Caco-2 (cell line): ENCODE measurements around the gene ACAN. TPM values are rescaled to one million over a fixed set of nuclear protein-coding genes. Genes with fewer than 3 reads are reported as not detected.

Experiments used
- BruUV-seq: library from RNA; stranded (reverse); fragments of 400-500 nt; replicated peaks from 2 replicates; lab custom pipeline; 2021; lab: Mats Ljungman, UMichigan
- CTCF ChIA-PET: fragments of 300-600 bp; sonication (Branson Sonifier 250); formaldehyde crosslinking; loops from one replicate; lab custom pipeline; 2022; ENCODE audit warnings: antibody characterized with exemption; lab: Charles Lee
- POLR2A ChIA-PET: fragments of 300-600 bp; sonication (Branson Sonifier 250); formaldehyde crosslinking; loops from one replicate; lab custom pipeline; 2022; ENCODE audit warnings: antibody characterized with exemption; lab: Charles Lee
- DNase-seq, 2 experiments: peaks; one replicate each; pipeline versions ENCODE4 v3.0.0 to v3.0.0-alpha.2; 2020 to 2022
- H3K27me3 ChIP-seq: replicated peaks from 2 replicates; pipeline ENCODE4 v1.6.0; 2011; ENCODE audit warnings: low read length; ENCODE audit not compliant: control insufficient read depth, insufficient read depth
- H3K36me3 ChIP-seq: 2 replicates; pipeline ENCODE4 v1.5.1; 2011; ENCODE audit warnings: low read length; ENCODE audit not compliant: control insufficient read depth, insufficient read depth
- H3K4me1 ChIP-seq: fragments of 250-450 bp; sonication (Bioruptor Pico); 2 replicates; pipeline ENCODE4 v1.5.1; 2020; ENCODE audit warnings: mild to moderate bottlenecking
- H3K4me3 ChIP-seq: 2 replicates; pipeline ENCODE4 v1.5.1; 2011; ENCODE audit warnings: low read depth, mild to moderate bottlenecking, control low read depth, low read length
- H3K9me3 ChIP-seq: fragments of 250-450 bp; sonication (Bioruptor Pico); 2 replicates; pipeline ENCODE4 v1.5.1; 2020; ENCODE audit warnings: mild to moderate bottlenecking, moderate library complexity
- H3K27ac Mint-ChIP-seq: one replicate; pipeline ENCODE4 v1.8.0; 2022; ENCODE audit warnings: mixed read lengths; ENCODE audit not compliant: unreplicated experiment
- H3K27me3 Mint-ChIP-seq: one replicate; pipeline ENCODE4 v1.8.0; 2022; ENCODE audit warnings: mixed read lengths; ENCODE audit not compliant: insufficient read depth, unreplicated experiment
- H3K36me3 Mint-ChIP-seq: one replicate; pipeline ENCODE4 v1.8.0; 2022; ENCODE audit warnings: mild to moderate bottlenecking, mixed read lengths; ENCODE audit not compliant: insufficient read depth, unreplicated experiment
- H3K4me1 Mint-ChIP-seq: one replicate; pipeline ENCODE4 v1.8.0; 2022; ENCODE audit warnings: low read depth, mixed read lengths; ENCODE audit not compliant: unreplicated experiment
- H3K4me3 Mint-ChIP-seq: one replicate; pipeline ENCODE4 v1.8.0; 2022; ENCODE audit warnings: mild to moderate bottlenecking, moderate library complexity, mixed read lengths; ENCODE audit not compliant: unreplicated experiment
- H3K9me3 Mint-ChIP-seq: one replicate; pipeline ENCODE4 v1.8.0; 2022; ENCODE audit warnings: mixed read lengths; ENCODE audit not compliant: unreplicated experiment
- CTCF ChIP-seq, 2 experiments: fragments of 200-600 bp in 1 of 2; IDR thresholded peaks; 1 replicate in 1 of 2; 2 replicates in 1 of 2; pipeline versions ENCODE4 v1.5.1 to v1.8.0; 2011 to 2022; ENCODE audit warnings: antibody characterized with exemption in 1 of 2, control low read depth in 1 of 2, inconsistent platforms in 1 of 2, low read depth in 1 of 2, low read length in 1 of 2, mild to moderate bottlenecking in 1 of 2, moderate library complexity in 1 of 2; ENCODE audit not compliant: insufficient read depth in 1 of 2, severe bottlenecking in 1 of 2, unreplicated experiment in 1 of 2
- intact Hi-C: fragments of 100-400 bp; cut with micrococcal nuclease; formaldehyde crosslinking; loops from one replicate; pipeline ENCODE4 v1.10.0; 2022; ENCODE audit not compliant: unreplicated experiment
- total RNA-seq: library from RNA; stranded (reverse); gene quantifications from 2 replicates; pipeline ENCODE4 v1.2.3, GENCODE V29; 2022

Gene ACAN
- total RNA-seq, 1 experiment from 2014 or later = not detected

- BruUV-seq = no TSS peak
- Histone ChIP-seq H3K9me3 (no peaks in the 10 kb centered on the region), H3K36me3 (no peaks in the 10 kb centered on the region), H3K4me3 (no peak overlapping the region), H3K27me3 (no peaks in the 10 kb centered on the region), H3K4me1 (peaks cover 11% of the 10 kb centered on the region)
- Mint-ChIP-seq H3K4me1 (peaks cover 10% of the 10 kb centered on the region), H3K4me3 (no peak overlapping the region), H3K27ac (no peak overlapping the region), H3K9me3 (no peaks in the 10 kb centered on the region), H3K36me3 (peaks cover 26% of the 10 kb centered on the region), H3K27me3 (no peaks in the 10 kb centered on the region)
- DNase-seq = no peak
- intact Hi-C loops = no loop called here
- ChIA-PET POLR2A (no interaction called here), CTCF (no interaction called here)
- TF ChIP-seq CTCF (IDR thresholded peaks at IDR 0.05; ENCODE audit: insufficient read depth in 1 of 2, low read depth in 1 of 2, low read length in 1 of 2, severe bottlenecking in 1 of 2, unreplicated experiment in 1 of 2) = no peak
Measured at GRCh38 chr15:88915354-88915753, 112.1 kb downstream of the ACAN start.

GRCh38 chr15:88917760-88918159, 114.5 kb downstream of the ACAN start:
- POLR2A ChIA-PET = no interaction called here
- no peak for DNase-seq
- H3K36me3 Mint-ChIP-seq = peaks cover 9% of the 10 kb centered on the region
- H3K9me3 Mint-ChIP-seq = no peaks in the 10 kb centered on the region
- no TSS peak for BruUV-seq
- no peaks in the 10 kb centered on the region for H3K9me3 ChIP-seq
- intact Hi-C loops = no loop called here
- no peaks in the 10 kb centered on the region for H3K27me3 Mint-ChIP-seq
- peaks cover 5% of the 10 kb centered on the region for H3K4me1 Mint-ChIP-seq
- TF ChIP-seq CTCF (IDR thresholded peaks at IDR 0.05; ENCODE audit: insufficient read depth in 1 of 2, low read depth in 1 of 2, low read length in 1 of 2, severe bottlenecking in 1 of 2, unreplicated experiment in 1 of 2) = no peak
- no peak overlapping the region for H3K4me3 ChIP-seq
- H3K27ac Mint-ChIP-seq = no peak overlapping the region
- H3K27me3 ChIP-seq = no peaks in the 10 kb centered on the region
- H3K4me3 Mint-ChIP-seq = no peak overlapping the region
- CTCF ChIA-PET = no interaction called here
- no peaks in the 10 kb centered on the region for H3K36me3 ChIP-seq
- H3K4me1 ChIP-seq = no peaks in the 10 kb centered on the region

DNA sequence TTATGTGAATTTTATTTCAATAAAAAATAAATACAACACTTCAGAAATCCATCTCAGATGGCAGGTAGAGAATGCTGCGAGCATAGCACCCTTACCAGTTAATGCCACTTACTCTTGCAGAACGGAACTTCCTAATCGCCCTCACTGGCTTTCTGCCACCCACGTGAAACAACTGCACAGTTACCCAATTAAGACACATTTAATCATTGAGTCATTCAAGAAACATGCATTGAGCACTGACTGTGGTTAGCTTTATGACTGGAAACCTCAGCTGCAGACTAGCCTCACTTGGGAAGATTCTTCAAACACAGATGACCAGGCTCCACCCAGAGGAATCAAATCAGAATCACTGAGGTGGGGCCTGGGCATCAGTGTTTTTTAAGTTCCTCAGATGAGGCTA, 115.5 kb downstream of the ACAN start:
- CTCF ChIA-PET = interaction anchor here (0.7 kb wide), 1 partner anchor 14 kb away, joined by 3 read pairs; no protein-coding TSS in a partner anchor
- no peak overlapping the region for H3K4me3 ChIP-seq
- no peaks in the 10 kb centered on the region for H3K27me3 Mint-ChIP-seq

More for the DNA sequence above, 115.5 kb downstream of the ACAN start:
- Mint-ChIP-seq H3K36me3 (no peaks in the 10 kb centered on the region), H3K9me3 (no peaks in the 10 kb centered on the region), H3K4me1 (peaks cover 5% of the 10 kb centered on the region), H3K4me3 (no peak overlapping the region), H3K27ac (no peak overlapping the region)
- Histone ChIP-seq H3K36me3 (no peaks in the 10 kb centered on the region), H3K27me3 (no peaks in the 10 kb centered on the region), H3K9me3 (no peaks in the 10 kb centered on the region), H3K4me1 (no peaks in the 10 kb centered on the region)
- no peak for TF ChIP-seq CTCF (IDR thresholded peaks at IDR 0.05; ENCODE audit: insufficient read depth in 1 of 2, low read depth in 1 of 2, low read length in 1 of 2, severe bottlenecking in 1 of 2, unreplicated experiment in 1 of 2)
- POLR2A ChIA-PET = interaction anchor here (0.6 kb wide), 1 partner anchor 297 kb away, joined by 3 read pairs; no protein-coding TSS in a partner anchor
- BruUV-seq = no TSS peak
- intact Hi-C loops = no loop called here
- DNase-seq = no peak
